NOMO-1 (cell line): ENCODE results near the gene UNC5CL.

ENCODE experiments used
- DNase-seq, 2 experiments: peaks; one replicate each; lab custom pipeline; 2025; ENCODE audit not compliant: unreplicated experiment in 2 of 2; lab: John Stamatoyannopoulos, UW

Gene UNC5CL, protein sequence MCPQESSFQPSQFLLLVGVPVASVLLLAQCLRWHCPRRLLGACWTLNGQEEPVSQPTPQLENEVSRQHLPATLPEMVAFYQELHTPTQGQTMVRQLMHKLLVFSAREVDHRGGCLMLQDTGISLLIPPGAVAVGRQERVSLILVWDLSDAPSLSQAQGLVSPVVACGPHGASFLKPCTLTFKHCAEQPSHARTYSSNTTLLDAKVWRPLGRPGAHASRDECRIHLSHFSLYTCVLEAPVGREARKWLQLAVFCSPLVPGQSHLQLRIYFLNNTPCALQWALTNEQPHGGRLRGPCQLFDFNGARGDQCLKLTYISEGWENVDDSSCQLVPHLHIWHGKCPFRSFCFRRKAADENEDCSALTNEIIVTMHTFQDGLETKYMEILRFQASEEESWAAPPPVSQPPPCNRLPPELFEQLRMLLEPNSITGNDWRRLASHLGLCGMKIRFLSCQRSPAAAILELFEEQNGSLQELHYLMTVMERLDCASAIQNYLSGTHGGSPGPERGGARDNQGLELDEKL

DNA sequence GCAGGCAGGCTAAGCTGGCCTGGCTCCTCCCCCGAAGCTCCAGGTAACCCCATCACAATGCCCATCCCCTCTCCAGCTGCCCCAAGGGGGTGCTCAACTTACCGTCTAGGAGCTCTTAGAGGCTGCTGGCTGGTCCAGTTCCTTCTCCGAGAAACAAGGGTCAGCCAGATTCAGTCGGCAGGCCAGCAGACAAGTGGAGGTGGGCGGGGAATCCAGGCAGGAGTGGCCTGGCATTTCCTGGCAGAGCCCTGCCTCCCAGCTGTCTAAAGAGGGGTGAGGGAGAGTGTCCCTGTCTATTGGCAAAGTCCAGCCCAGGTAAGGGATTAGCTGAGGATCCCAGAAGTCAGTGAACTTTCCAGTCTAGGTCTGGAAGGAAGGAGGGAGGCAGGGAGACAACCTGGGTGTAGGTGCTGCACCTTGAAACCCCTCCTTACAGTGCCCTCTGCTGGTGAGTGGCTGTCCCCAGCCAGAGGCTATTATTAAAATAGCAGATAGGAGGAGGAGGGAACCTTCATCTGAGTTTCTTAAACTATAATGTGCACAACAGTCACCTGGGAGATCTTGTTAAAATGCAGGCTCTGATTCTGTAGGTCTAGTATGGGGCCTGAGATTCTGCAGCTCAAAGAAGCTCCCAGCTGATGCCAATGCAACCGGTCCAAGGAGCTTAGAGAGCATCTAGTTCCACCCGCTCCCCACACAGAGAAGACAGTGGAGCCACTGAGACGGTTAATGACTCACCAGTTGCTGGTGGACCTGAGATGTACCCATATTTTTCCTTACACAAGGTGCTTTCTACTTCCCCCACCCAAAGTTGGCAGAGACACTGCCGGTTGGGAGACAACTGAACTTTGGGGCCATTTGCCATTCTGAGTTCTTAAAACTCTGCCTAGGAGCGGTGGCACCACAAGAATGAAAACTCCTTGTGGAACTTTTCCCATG is at the start of gene UNC5CL:
Gene UNC5CL (minus strand): TSS at position 162 of the 939 bp plus-strand sequence. CDS start 4,147 bp downstream, outside the sequence.
- DNase-seq: peak; percentile 2 to 7

DNA sequence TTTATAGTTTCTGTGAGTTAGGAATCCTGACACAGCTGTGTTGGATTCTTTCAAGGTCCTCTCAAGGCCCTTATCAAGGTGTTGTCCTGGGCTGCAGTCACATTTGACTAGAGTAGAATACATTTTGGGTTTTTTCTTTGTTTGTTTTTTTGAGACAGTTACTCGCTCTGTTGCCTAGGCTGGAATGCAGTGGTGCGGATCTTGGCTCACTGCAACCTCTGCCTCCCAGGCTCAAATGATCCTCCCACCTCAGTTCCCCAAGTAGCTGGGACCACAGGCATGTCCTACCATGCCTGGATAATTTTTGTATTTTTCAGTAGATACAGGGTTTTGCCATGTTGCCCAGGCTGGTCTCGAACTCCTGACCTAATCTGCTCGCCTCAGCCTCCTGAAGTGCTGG is 49.4 kb upstream of the UNC5CL start:
- no peak for DNase-seq

DNA sequence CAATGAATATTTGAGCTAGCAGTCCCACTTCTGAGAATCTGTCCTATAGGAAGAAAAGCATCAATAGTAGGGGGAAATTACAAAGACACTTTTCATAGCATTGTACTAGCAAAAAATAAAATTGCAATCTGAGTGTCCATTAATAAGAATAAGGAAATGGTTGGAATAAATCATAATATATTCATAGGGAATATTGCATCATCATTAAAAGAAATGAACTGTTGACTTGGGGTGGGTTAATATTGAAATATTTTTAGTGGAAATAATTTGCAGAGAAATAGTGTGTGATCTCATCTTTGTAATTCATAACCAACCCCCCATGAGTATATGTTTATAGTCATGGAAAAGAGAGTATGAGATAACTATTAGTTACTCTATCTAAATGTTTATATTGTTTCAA is 46.2 kb upstream of the UNC5CL start:
- DNase-seq: no peak

DNA sequence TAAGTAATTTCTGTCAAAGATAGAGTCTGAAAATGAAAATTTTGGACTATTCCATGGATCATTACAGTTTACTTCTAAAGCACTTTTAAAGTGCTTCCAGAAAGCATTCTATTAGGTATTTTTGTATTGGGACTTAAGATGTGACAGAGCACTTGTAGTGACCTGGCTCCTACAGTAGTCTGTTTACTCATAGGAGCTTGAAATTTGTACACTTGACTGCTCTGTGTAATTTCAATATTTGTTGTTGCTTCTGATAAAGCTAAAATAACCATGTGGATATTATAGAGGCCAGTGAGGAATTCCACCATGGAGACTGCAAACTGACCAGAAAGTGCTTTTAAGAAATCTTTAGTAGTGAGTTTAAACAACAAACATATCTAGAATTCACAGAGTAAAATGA is 44.1 kb upstream of the UNC5CL start:
- DNase-seq: no peak

DNA sequence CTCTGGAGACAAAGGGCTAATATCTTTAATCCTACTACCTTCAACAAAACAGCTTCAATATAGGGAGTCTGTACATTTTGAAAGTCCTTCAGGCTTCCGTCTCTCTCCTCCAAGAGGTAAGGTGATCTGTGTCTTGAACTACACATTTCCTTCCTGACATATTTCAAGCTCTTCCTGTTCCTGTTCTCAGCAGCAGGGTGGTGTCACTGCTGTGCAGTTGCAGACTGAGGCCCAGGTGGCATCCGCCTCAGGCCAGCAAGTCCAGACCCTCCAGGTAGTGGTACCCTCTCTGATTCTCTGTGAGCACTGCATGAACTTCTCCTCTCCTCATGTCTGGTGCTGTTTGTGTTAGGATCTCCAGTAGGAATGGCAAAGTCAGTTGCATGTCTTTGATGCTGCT is 41.6 kb upstream of the UNC5CL start:
- no peak for DNase-seq

DNA sequence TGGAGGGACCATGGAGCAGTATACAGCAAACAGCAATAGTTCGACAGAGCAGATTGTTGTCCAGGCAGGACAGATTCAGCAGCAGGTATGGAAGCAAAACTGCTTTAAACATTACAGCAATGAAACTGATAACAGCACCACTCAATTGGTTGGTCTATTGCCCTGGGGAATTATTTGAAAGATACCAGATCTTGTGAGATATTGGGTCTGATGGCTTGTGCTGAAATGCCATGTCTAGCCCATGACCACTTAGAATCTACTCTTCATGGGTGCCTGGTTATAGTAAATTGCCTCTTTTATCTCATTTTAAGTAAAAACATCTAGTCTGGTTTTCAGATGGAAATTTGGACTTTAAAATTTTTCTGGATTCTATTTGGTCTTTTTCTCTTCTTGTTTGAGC is 40.1 kb upstream of the UNC5CL start:
- DNase-seq: no peak

DNA sequence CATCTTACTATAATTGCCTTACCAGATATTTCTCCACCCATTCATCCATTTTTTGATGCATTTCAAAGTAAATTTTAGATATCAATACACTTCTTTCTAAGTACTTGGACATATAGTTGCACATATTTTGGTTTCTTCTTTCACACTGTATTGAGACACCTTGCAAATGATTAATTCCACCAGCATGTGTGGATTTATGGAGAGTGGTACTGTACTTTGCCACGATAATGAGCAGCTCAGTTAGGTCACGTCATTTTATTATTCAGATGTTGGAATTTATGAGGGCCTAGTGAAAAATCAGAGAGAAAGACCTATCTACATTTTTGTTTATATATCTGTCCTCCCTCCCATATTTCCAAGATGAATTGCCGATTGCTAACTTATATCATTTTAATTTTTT is 39.1 kb upstream of the UNC5CL start:
- DNase-seq: no peak

DNA sequence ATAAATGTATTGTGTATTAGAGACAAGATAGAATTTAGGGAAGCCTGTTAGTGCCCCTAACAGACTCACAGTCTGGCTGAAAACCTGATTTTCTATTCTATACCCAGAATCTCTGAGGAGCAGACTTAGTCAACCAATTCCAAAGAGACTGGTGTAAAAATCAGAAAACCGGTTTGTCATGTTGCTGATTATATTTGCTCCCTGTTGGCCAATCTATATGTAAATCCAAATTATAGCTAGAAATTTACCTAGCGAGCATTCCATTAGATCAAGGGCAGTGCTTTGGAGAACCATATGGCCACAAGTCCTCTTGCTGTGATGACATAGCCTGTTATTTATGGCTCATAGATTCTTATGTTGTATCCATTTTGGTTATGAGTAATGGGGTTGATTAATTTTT is 38.5 kb upstream of the UNC5CL start:
- no peak for DNase-seq

DNA sequence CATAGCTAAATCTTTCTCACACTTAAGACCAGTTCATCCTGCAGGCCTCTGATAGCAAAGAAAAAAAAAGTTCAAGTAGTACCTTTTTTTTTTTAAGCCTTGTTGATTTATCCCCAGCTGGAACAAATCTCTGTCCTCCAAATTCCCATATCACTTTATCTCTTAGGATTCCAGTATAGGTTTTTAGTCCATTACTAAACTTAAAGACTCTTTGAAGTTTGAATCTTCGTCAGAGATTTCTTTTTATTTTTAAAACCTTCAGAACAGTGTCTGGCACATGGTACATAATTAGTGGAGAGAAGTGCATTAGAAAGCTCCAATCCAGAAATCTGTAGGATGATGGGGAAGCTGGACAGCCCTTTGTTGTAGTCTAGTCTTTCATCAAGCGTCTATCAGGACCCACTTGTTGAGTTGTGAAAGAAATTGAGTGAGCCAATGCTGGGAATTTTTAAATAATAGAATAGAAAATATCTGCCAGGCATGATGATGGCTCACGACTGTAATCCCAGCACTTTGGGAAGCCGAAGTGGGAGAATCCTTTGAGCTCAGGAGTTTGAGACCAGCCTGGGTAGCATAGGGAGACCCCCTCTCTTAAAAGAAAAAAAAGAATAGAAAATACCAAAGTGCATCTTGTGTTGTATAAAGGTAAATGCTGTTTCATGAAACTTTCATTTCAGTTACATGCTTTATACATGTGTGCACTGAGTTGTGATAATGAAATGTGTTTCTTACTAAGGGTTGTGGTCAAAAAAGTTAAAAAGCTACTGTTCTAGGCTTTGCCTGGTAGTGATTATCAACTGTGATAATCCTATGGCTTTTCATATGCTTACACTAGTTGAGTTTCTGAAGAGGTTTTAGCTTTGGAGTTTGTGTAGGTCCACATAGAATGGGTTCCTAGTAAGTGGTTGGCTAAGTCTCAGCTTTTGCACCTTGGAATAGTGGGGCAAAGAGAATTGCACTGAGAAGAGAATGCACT is 36.9 kb upstream of the UNC5CL start:
- DNase-seq: no peak

DNA sequence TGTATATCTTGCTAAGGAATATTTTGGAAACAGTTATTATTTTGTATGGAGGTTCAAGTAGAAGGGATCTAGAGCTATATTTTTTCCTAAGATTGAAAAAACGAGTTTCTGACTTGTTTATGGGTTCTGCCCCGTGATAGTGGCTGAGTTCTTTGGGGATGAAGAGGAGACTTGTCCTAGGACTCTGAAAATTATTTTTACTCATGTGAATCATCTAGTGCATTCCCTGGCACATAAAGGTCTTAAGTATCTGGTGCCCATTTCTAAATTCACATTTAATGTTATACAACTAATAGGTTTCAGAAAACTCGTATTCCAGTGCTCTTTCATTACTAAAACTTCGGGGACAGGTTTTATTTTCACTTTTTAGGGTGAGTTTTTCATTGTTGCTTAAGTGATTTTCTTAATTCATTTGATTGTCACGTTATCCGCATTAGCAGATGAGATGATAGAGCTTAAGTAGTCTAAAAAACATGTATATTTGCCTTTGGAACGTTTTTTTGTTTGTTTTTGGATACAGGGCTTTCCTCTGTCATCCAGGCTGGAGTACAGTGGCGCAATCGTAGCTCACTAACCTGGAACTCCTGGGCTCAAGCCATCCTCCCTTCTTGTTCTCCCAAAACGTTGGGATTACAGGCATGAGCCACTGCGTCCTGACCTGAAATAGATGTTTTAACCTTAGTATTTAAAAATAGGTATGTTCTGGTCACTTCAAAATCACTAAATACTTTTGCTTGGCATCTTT is 35.8 kb upstream of the UNC5CL start:
- DNase-seq: no peak

DNA sequence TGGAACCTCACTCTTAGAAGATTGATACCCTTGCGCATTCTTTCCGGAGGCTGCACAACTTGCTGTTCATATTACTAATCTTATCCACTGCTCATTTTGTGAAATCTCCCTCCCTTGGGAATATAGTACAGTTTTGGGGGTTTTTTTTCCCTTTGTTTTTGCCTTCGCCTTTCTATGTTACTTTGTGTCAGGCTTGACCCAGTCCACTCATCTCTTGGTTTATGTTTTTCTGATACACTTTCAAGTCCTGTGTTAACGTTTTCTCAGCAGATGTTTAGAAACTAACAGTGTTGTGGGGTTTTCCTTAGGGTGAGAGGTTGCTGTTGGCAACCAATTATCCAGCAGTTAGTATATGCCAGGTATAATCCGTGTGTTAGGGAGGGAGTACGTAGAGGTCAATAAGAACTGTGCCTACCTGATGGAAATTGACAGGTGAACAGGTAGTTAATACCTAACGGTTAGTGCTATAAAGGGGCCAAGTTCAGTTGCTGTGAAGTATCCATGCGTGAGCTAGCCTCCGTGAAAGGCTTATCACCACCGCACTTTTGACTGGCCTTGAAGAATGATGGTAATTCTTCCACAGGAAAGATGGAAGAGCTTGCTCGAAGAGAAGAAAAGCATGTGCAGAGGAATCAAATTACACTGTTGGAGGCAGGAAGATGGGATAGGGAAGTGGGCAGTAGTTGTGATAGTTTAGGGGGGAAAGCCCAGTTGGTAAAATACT is 35.1 kb upstream of the UNC5CL start:
- no peak for DNase-seq

DNA sequence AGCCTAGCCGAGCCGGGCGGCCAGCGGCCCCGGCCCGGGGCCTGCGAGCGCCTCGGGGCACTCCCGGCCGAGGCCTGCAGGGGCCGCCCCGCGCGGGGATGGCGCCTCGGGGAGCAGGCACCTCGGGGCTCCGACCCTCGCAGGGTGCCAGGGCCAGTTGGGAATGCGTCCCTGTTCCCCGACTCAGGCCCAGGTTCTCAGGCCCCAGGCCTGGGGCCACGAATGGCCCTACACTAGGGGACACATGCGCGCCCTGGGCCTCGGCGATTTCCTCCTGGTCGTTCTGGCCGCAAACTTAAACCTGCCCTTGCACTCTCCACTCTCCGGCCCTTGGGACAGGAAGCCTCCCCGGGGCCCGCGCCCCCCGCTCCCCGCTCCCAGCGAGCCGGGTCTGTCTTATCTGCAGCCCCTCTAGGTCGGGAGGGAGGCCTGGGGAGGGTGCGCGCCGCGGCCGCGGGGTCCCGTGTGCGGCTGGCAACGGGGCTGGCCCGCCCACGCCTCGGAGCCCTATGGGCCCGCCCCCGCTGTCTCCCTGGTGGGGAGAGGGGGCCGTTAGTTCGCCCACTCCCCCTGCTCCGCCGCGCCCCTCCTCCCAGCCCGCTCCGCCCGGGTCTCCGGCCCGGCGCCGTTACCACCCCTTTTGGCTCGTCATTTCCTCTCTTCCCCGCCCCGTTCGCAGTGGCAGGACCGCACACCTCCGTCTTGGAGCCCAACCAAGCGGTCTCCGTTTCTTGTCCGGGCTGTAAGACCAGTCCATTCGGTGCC is 34.4 kb upstream of the UNC5CL start:
- peak; percentile 64 to 81 for DNase-seq

DNA sequence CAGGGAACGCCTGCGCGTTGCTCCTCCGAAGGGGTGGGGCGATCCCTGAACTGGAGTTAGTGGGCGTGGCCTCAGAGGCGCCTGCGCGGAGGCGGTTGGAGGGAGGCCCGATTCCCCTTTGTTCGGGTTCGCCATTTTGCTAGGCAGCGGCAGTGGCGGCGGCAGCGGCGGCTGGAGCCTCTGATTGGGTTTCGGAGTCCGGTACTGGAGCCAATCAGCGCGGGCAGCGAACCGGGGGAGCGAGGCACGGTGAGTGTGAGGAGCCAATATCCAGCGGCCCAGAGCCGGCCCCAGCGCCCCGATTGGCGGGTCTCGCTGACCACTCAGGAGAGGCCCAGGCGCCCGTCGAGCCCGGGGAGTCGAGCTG is 33.8 kb upstream of the UNC5CL start, which contains the start of gene NFYA:
Gene NFYA (plus strand): TSS at position 139 of the 367 bp plus-strand sequence. CDS start 6,116 bp downstream, outside the sequence.
- DNase-seq: peak; percentile 100

DNA sequence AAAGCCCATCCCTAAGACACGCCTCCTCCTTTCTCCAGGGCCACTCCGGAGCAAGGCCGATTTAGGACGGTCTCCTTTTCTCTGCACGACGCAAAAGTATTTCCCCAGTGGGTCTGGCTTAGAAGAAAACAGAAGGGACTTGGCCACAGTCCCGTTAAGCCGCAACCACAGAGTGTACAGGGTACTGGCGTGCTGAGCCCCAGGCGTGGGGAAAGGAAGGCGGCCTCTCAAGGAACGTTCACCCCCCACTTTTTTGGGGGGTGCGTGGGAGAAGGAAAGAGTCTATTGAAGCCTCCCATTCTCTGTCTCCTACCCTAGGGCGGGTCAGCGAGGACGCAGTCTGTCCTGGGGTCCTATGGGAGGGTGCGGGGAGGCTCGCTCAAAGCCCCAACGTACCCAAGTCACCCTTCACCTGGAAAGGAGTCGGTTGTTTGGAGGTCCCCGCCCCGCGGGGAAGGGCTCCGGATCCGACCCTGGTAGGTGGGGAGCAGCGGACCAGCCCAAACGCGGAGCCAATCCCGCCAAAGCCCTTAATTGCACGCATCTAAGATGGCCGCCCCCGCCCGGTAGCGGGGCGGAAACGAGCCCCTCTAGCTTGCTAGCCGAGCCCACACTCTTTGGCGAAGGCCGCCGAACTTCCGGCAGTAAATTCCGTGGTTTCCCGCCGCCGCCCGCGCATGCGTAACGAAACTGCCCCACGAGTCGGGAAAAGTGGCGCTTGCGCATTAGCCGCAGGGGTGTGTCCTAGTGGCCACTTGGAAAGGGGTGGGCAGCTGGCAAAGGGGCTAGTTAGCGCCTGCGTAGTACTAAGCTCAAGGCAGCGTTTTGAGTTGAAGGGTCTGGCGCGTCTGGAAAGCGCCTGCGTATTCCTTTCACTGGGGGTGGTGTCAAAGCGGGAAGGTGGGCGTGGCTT is 33.2 kb upstream of the UNC5CL start, which contains the start of gene OARD1:
Gene OARD1 (minus strand): TSS at position 434 of the 913 bp plus-strand sequence. CDS start 722 bp downstream, outside the sequence.
- DNase-seq: peak; percentile 100

DNA sequence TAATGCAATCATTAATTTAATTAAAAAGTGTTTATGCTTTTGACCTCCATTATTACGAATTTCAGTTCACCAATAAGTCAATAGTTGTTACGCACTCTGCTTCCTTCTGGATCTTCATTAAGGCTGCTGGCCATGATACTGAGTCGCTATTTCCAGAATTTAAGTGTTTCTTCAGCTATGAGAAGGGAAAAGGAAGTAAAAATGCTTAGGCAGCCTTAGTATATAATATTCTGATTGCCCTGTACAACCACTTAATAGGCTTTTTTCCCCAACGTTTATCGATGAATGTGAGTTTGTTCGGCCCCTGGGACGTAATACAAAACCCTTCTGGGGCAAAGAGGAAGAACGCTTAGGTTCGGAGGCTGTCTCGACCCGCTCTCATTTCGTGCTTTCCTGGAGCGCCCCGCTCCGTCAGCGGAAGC is 32.5 kb upstream of the UNC5CL start:
- peak; percentile 86 to 91 for DNase-seq

DNA sequence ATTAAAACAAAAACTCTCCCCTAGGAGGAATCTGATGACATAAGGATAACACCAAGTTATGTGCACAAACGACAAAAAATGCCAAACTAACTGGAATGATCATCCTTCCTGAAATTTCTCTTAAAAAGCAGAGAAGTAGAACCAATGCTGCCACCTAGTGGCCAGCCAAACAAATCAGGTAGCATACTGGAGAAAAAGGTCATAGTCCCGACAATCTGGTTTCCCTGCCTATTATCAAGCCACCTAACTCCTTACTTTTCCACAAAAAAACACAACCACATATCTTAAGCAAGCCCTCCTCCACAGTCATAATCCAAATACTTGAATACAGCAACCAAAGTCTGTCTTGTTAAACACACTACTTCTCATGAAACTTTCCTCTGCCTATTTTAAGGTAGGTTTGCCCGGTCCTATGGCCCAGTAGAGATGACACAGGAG is 27.9 kb upstream of the UNC5CL start:
- peak in 1 of 2 experiments; percentile 46 for DNase-seq

DNA sequence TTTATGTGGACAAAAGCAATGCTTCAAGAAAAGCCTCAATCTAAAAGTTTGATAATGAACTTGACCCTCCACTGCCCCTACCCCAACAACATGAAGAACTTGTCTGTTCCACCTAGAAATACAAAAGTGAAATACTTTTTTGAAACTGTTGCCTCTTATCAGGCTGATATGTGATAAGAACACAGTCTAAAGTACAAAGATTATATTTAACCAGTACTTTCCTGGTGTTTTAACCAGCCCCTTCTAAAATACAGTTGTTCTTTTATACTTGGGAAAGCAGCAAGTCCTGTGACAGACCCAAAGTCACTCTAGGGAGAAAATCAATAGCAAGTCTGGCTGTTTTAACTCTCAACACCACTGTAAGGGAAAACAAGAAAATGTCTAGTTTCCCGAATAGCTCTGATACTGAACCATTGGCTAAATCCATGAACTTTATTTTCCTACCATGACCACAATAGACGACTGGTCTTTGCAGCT is 26.6 kb upstream of the UNC5CL start:
- DNase-seq: no peak
